Measurements from ENCODE around the gene PRKG1. TPM values are rescaled to one million over a fixed set of nuclear protein-coding genes. Genes with fewer than 3 reads are reported as not detected.

PRKG1 gene
- total RNA-seq, 4 donors from 2014 or later = 24.0 to 89.1 (median 45.7) TPM

DNA sequence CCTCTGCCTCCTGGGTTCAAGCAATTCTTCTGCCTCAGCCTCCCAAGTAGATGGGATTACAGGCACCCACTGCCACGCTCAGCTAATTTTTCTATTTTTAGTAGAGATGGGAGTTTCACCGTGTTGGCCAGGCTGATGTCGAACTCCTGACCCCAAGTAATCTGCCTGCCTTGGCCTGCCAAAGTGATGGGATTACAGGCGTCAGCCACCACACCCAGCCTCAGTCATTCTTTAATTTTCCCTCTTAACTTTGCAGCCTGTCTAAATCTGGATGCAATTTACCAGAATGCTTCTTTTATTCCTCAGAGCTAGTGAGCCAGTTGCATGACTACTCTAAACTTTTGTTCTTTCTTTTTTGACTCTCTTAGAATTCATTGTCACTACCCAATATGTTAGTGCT, 715.6 kb downstream of the PRKG1 start:
- TF ChIP-seq POLR2A (IDR thresholded peaks at IDR 0.05) = no peak
- TF ChIP-seq, protein P1, sequence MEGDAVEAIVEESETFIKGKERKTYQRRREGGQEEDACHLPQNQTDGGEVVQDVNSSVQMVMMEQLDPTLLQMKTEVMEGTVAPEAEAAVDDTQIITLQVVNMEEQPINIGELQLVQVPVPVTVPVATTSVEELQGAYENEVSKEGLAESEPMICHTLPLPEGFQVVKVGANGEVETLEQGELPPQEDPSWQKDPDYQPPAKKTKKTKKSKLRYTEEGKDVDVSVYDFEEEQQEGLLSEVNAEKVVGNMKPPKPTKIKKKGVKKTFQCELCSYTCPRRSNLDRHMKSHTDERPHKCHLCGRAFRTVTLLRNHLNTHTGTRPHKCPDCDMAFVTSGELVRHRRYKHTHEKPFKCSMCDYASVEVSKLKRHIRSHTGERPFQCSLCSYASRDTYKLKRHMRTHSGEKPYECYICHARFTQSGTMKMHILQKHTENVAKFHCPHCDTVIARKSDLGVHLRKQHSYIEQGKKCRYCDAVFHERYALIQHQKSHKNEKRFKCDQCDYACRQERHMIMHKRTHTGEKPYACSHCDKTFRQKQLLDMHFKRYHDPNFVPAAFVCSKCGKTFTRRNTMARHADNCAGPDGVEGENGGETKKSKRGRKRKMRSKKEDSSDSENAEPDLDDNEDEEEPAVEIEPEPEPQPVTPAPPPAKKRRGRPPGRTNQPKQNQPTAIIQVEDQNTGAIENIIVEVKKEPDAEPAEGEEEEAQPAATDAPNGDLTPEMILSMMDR (IDR thresholded peaks at IDR 0.05) = no peak
- Histone ChIP-seq H3K4me1 (no peaks in the 10 kb centered on the region), H3K9me3 (no peaks in the 10 kb centered on the region), H3K27ac (no peak overlapping the region), H3K27me3 (no peaks in the 10 kb centered on the region), H3K36me3 (no peaks in the 10 kb centered on the region), H3K4me3 (no peak overlapping the region)
- no peak for DNase-seq

- no peaks in the 10 kb centered on the region for H3K27me3 ChIP-seq
- H3K27ac ChIP-seq = no peak overlapping the region
- H3K4me1 ChIP-seq = no peaks in the 10 kb centered on the region
- no peaks in the 10 kb centered on the region for H3K36me3 ChIP-seq
- H3K4me3 ChIP-seq = no peak overlapping the region
- H3K9me3 ChIP-seq = no peaks in the 10 kb centered on the region
- no peak for DNase-seq
- TF ChIP-seq POLR2A (IDR thresholded peaks at IDR 0.05) = no peak
- TF ChIP-seq, protein P1 (IDR thresholded peaks at IDR 0.05) = no peak
These were observed 718.4 kb downstream of the PRKG1 start for GRCh38 chr10:51792678-51793077.

GRCh38 chr10:51800121-51800520, 725.8 kb downstream of the PRKG1 start:
- no peak for DNase-seq
- no peaks in the 10 kb centered on the region for H3K27me3 ChIP-seq
- no peak overlapping the region for H3K4me3 ChIP-seq
- H3K27ac ChIP-seq = no peak overlapping the region
- no peaks in the 10 kb centered on the region for H3K9me3 ChIP-seq
- H3K4me1 ChIP-seq = no peaks in the 10 kb centered on the region
- no peaks in the 10 kb centered on the region for H3K36me3 ChIP-seq
- no peak for TF ChIP-seq POLR2A (IDR thresholded peaks at IDR 0.05)
- TF ChIP-seq, protein P1 (IDR thresholded peaks at IDR 0.05) = no peak

DNA sequence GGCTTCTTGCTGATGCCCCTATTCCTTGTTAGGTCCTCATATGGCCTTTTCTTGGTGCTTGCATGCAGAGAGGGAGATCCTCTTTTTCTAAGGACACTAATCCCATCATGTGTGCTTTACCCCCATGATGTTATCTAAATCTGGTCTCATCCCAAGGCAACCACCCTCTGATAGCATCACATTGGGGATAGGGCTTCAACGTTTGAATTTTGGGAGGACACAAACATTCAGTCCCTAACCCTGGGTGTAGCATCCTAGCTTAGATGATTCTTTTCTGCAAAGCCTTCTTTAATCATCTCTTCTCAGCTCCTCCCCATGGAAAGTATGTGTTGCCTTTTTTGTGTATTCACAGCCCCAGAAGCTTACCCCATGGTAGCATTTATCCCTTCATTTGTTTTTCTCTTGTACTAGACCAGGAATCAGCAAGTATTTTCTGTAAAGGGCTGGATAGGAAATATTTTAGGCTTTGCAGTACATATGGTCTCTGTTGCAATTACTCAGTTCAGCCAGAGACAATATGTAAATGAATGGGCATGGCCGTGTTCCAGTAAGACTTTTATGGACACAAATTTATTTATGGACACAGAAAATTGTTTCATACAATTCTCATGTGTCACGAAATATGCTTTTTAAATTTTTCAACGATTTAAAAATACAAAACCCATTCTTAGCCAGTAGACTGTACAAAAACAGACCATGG, 726.6 kb downstream of the PRKG1 start:
- Histone ChIP-seq H3K27ac (no peak overlapping the region), H3K9me3 (no peaks in the 10 kb centered on the region), H3K4me1 (no peaks in the 10 kb centered on the region), H3K4me3 (no peak overlapping the region), H3K36me3 (no peaks in the 10 kb centered on the region), H3K27me3 (no peaks in the 10 kb centered on the region)
- TF ChIP-seq, protein P1 (IDR thresholded peaks at IDR 0.05) = no peak
- TF ChIP-seq POLR2A (IDR thresholded peaks at IDR 0.05) = no peak
- no peak for DNase-seq

- Histone ChIP-seq H3K9me3 (no peaks in the 10 kb centered on the region), H3K27ac (no peak overlapping the region), H3K36me3 (no peaks in the 10 kb centered on the region), H3K4me3 (no peak overlapping the region), H3K4me1 (no peaks in the 10 kb centered on the region), H3K27me3 (no peaks in the 10 kb centered on the region)
- TF ChIP-seq, protein P1 (IDR thresholded peaks at IDR 0.05) = no peak
- TF ChIP-seq POLR2A (IDR thresholded peaks at IDR 0.05) = no peak
- DNase-seq = no peak
These were observed 727.7 kb downstream of the PRKG1 start for GRCh38 chr10:51802030-51802429.

Data from Peyer's patch (tissue), 4 donors.